ENCODE data around the gene GLDN.

The GLDN gene

DNA sequence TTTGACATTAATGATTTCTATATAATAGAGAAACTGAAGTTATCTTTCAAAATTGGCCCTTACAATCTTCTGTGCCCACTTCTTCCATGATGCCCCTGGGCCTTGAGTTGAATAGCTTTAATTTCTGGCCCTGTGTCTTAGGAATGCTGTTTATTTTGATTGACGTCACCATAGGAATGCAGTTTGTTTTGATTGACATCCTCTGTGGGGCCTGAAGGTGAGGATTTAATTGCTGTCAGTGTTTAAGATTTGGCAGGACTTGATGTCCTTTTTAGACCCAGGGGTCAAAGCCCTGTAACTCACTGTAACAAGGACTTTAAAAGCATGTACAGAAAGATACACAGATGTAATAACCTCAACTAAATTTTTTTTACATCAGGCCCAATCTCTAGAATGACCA is 83.3 kb downstream of the GLDN start:
- TF ChIP-seq, protein P1, sequence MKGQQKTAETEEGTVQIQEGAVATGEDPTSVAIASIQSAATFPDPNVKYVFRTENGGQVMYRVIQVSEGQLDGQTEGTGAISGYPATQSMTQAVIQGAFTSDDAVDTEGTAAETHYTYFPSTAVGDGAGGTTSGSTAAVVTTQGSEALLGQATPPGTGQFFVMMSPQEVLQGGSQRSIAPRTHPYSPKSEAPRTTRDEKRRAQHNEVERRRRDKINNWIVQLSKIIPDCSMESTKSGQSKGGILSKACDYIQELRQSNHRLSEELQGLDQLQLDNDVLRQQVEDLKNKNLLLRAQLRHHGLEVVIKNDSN (IDR thresholded peaks at IDR 0.05), result no peak
- TF ChIP-seq, protein P2, sequence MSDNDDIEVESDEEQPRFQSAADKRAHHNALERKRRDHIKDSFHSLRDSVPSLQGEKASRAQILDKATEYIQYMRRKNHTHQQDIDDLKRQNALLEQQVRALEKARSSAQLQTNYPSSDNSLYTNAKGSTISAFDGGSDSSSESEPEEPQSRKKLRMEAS (IDR thresholded peaks at IDR 0.05), result no peak
- TF ChIP-seq TAF1 (IDR thresholded peaks at IDR 0.05; ENCODE audit: low read depth) (no peak), CEBPB (IDR thresholded peaks at IDR 0.05) (no peak), FOXM1 (IDR thresholded peaks at IDR 0.05; ENCODE audit: borderline replicate concordance, low read depth) (no peak), EP300 (IDR thresholded peaks at IDR 0.05; ENCODE audit: borderline replicate concordance) (no peak), YY1 (IDR thresholded peaks at IDR 0.05; ENCODE audit: low read depth) (no peak), CREB1 (IDR thresholded peaks at IDR 0.05; ENCODE audit: low read depth) (no peak), TCF12 (IDR thresholded peaks at IDR 0.05; ENCODE audit: low read depth) (no peak), EGR1 (IDR thresholded peaks at IDR 0.05) (no peak), TEAD4 (IDR thresholded peaks at IDR 0.05) (no peak), NFIC (IDR thresholded peaks at IDR 0.05) (no peak), REST (IDR thresholded peaks at IDR 0.05; ENCODE audit: low read depth) (no peak)

- no peak for TF ChIP-seq REST (IDR thresholded peaks at IDR 0.05; ENCODE audit: low read depth)
- TF ChIP-seq CEBPB (IDR thresholded peaks at IDR 0.05), result no peak
- no peak for TF ChIP-seq RAD21 (IDR thresholded peaks at IDR 0.05; ENCODE audit: low read depth)
- TF ChIP-seq ZBTB7A (IDR thresholded peaks at IDR 0.05; ENCODE audit: low read depth), result no peak
- TF ChIP-seq, protein P1 (IDR thresholded peaks at IDR 0.05), result no peak
- no peak for TF ChIP-seq EP300 (IDR thresholded peaks at IDR 0.05; ENCODE audit: borderline replicate concordance)
- TF ChIP-seq FOXM1 (IDR thresholded peaks at IDR 0.05; ENCODE audit: borderline replicate concordance, low read depth), result no peak
- no peak for TF ChIP-seq TEAD4 (IDR thresholded peaks at IDR 0.05)
- TF ChIP-seq, protein P2 (IDR thresholded peaks at IDR 0.05), result no peak
- TF ChIP-seq YY1 (IDR thresholded peaks at IDR 0.05; ENCODE audit: low read depth), result no peak
- TF ChIP-seq TAF1 (IDR thresholded peaks at IDR 0.05; ENCODE audit: low read depth), result no peak
- no peak for TF ChIP-seq NFIC (IDR thresholded peaks at IDR 0.05)
Measured at GRCh38 chr15:51425517-51426040, 84.1 kb downstream of the GLDN start.

DNA sequence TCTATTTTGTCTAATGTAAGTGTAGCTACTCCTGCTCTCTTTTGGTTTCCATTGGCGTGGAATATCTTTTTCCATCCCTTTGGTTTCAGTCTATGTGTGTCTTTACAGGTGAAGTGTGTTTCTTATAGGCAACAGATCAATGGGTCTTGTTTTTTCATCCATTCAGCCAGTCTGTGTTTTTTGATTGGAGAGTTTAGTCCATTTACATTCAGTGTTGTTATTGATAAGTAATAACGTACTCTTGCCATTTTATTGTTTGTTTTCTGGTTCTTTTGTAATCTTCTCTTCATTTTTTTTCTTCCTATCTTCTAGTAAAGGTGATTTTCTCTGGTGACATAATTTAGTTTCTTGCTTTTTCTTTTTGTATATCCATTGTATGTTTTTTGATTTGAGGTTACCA is 97.1 kb downstream of the GLDN start:
- TF ChIP-seq REST (IDR thresholded peaks at IDR 0.05; ENCODE audit: low read depth) (no peak), FOXM1 (IDR thresholded peaks at IDR 0.05; ENCODE audit: borderline replicate concordance, low read depth) (no peak), TAF1 (IDR thresholded peaks at IDR 0.05; ENCODE audit: low read depth) (no peak)
- TF ChIP-seq, protein P1 (IDR thresholded peaks at IDR 0.05), result no peak

- TF ChIP-seq EGR1 (IDR thresholded peaks at IDR 0.05), result no peak
- TF ChIP-seq TCF12 (IDR thresholded peaks at IDR 0.05; ENCODE audit: low read depth), result no peak
- no peak for TF ChIP-seq YY1 (IDR thresholded peaks at IDR 0.05; ENCODE audit: low read depth)
- no peak for TF ChIP-seq NFIC (IDR thresholded peaks at IDR 0.05)
- TF ChIP-seq, protein P2 (IDR thresholded peaks at IDR 0.05), result no peak
- no peak for TF ChIP-seq CEBPB (IDR thresholded peaks at IDR 0.05)
- TF ChIP-seq TEAD4 (IDR thresholded peaks at IDR 0.05), result no peak
- TF ChIP-seq FOXM1 (IDR thresholded peaks at IDR 0.05; ENCODE audit: borderline replicate concordance, low read depth), result no peak
- TF ChIP-seq REST (IDR thresholded peaks at IDR 0.05; ENCODE audit: low read depth), result no peak
- no peak for TF ChIP-seq RAD21 (IDR thresholded peaks at IDR 0.05; ENCODE audit: low read depth)
- TF ChIP-seq EP300 (IDR thresholded peaks at IDR 0.05; ENCODE audit: borderline replicate concordance), result no peak
- TF ChIP-seq, protein P1 (IDR thresholded peaks at IDR 0.05), result no peak
- no peak for TF ChIP-seq CREB1 (IDR thresholded peaks at IDR 0.05; ENCODE audit: low read depth)
- TF ChIP-seq TAF1 (IDR thresholded peaks at IDR 0.05; ENCODE audit: low read depth), result no peak
- TF ChIP-seq ZBTB7A (IDR thresholded peaks at IDR 0.05; ENCODE audit: low read depth), result no peak
Measured at GRCh38 chr15:51443282-51443914, 101.9 kb downstream of the GLDN start.

Measured in Ishikawa (cell line).